ENCODE measurements around the gene AKIRIN1. TPM values are rescaled to one million over a fixed set of nuclear protein-coding genes. Genes with fewer than 3 reads are reported as not detected.
"Not testable (repeated sequence)": the region's sequence is repeated elsewhere in the genome, so short reads cannot be mapped to it uniquely, and the experiment has no call there.

The AKIRIN1 gene
- total and polyA plus RNA-seq, 4 experiments from 2014 or later: 79.6 to 131 (median 107) TPM

- ChIA-PET POLR2A (ENCODE audit: partially characterized antibody) (interaction anchor here (0.6 to 3.2 kb wide), 16 partner anchors 10 to 1119 kb away, joined by 3 to 28 read pairs (median 5); partner anchors contain the start of genes AKIRIN1, MTF1, MYCBP and NDUFS5), CTCF (ENCODE audit: partially characterized antibody) (interaction anchor here (1.3 to 1.6 kb wide), 4 partner anchors 10 to 121 kb away, joined by 3 to 5 read pairs (median 4); no protein-coding TSS in a partner anchor)
- peaks cover 10% of the 10 kb centered on the region for H3K4me1 ChIP-seq (ENCODE audit: insufficient read depth, low read length)
- not testable (repeated sequence) for H3K4me3 ChIP-seq (ENCODE audit: low read length in 2 of 2); H3K36me3 Mint-ChIP-seq; H3K27me3 ChIP-seq (ENCODE audit: insufficient read depth, low read length); H3K27ac ChIP-seq (ENCODE audit: low read depth, low read length); DNase-seq; H3K36me3 ChIP-seq (ENCODE audit: insufficient read depth, low read length); H3K27me3 Mint-ChIP-seq; H3K9me3 ChIP-seq (ENCODE audit: control insufficient read depth in 1 of 2, low read length in 2 of 2)
- intact Hi-C loops (cut with micrococcal nuclease): loop anchor here (2.0 to 5.0 kb wide), 3 partner anchors 19 to 106 kb away; partner anchors contain the start of genes MYCBP and NDUFS5
- peaks cover 8 to 27% (median 20%) of the 10 kb centered on the region in 4 donors for H3K4me1 Mint-ChIP-seq
- H3K27ac Mint-ChIP-seq: peak overlapping the region; percentile 91 to 100 (median 97)
- peaks cover 0 to 18% (median 11%) of the 10 kb centered on the region in 8 donors for H3K9me3 Mint-ChIP-seq
- H3K4me3 Mint-ChIP-seq: peak overlapping the region in 7 of 8 donors; percentile 54 to 94 (median 82)
These were observed 12.9 kb upstream of the AKIRIN1 start for GRCh38 chr1:38978245-38978542.

GRCh38 chr1:38979380-38979779 lies 11.7 kb upstream of the AKIRIN1 start:
- H3K27me3 ChIP-seq (ENCODE audit: insufficient read depth, low read length); H3K27me3 Mint-ChIP-seq; DNase-seq; H3K4me3 ChIP-seq (ENCODE audit: low read length in 2 of 2); CTCF ChIA-PET (ENCODE audit: partially characterized antibody); H3K9me3 ChIP-seq (ENCODE audit: control insufficient read depth in 1 of 2, low read length in 2 of 2); H3K36me3 Mint-ChIP-seq; H3K27ac ChIP-seq (ENCODE audit: low read depth, low read length); H3K36me3 ChIP-seq (ENCODE audit: insufficient read depth, low read length); H3K4me3 Mint-ChIP-seq: not testable (repeated sequence)
- POLR2A ChIA-PET (ENCODE audit: partially characterized antibody): interaction anchor here (3.2 kb wide), 1 partner anchor 18 kb away, joined by 28 read pairs; no protein-coding TSS in a partner anchor
- H3K4me1 ChIP-seq (ENCODE audit: insufficient read depth, low read length): peaks cover 10% of the 10 kb centered on the region
- intact Hi-C loops (cut with micrococcal nuclease): loop anchor here (2.0 to 5.0 kb wide), 3 partner anchors 17 to 107 kb away; partner anchors contain the start of genes MYCBP and NDUFS5
- Mint-ChIP-seq H3K9me3 (peaks cover 0 to 18% (median 11%) of the 10 kb centered on the region in 8 donors), H3K4me1 (peaks cover 8 to 24% (median 17%) of the 10 kb centered on the region in 4 donors), H3K27ac (peak overlapping the region in 3 of 7 donors; percentile 86 to 100 (median 88))

GRCh38 chr1:38989979-38990378 lies 1.1 kb upstream of the AKIRIN1 start:
- H3K36me3 Mint-ChIP-seq: peaks cover 6 to 23% of the 10 kb centered on the region in 2 donors
- no peaks in the 10 kb centered on the region for H3K9me3 ChIP-seq (ENCODE audit: control insufficient read depth in 1 of 2, low read length in 2 of 2)
- intact Hi-C loops (cut with micrococcal nuclease): loop anchor here (2.0 to 10.0 kb wide), 5 partner anchors 13 to 1513 kb away; partner anchors contain the start of gene RRAGC
- H3K4me1 ChIP-seq (ENCODE audit: insufficient read depth, low read length): peaks cover 37% of the 10 kb centered on the region
- H3K4me3 ChIP-seq (ENCODE audit: low read length in 2 of 2): no peak overlapping the region
- H3K4me3 Mint-ChIP-seq: peak overlapping the region; percentile 80 to 92 (median 87)
- H3K4me1 Mint-ChIP-seq: peaks cover 16 to 48% (median 30%) of the 10 kb centered on the region in 4 donors
- no peak for DNase-seq
- no peaks in the 10 kb centered on the region for H3K27me3 Mint-ChIP-seq
- peak overlapping the region; percentile 93 for H3K27ac ChIP-seq (ENCODE audit: low read depth, low read length)
- H3K36me3 ChIP-seq (ENCODE audit: insufficient read depth, low read length): no peaks in the 10 kb centered on the region
- POLR2A ChIA-PET (ENCODE audit: partially characterized antibody): interaction anchor here (1.1 to 1.9 kb wide), 6 partner anchors 9 to 102 kb away, joined by 3 to 16 read pairs (median 4); partner anchors contain the start of gene NDUFS5
- peak overlapping the region; percentile 86 to 93 (median 91) for H3K27ac Mint-ChIP-seq
- CTCF ChIA-PET (ENCODE audit: partially characterized antibody): interaction anchor here (1.1 to 1.5 kb wide), 4 partner anchors 12 to 102 kb away, joined by 3 to 7 read pairs (median 5); partner anchors contain the start of gene NDUFS5
- no peaks in the 10 kb centered on the region for H3K9me3 Mint-ChIP-seq
- no peaks in the 10 kb centered on the region for H3K27me3 ChIP-seq (ENCODE audit: insufficient read depth, low read length)

GRCh38 chr1:38990386-38990737 lies 714 bp upstream of the AKIRIN1 start:
- Mint-ChIP-seq H3K4me3 (peak overlapping the region; percentile 80 to 92 (median 87)), H3K36me3 (peaks cover 10 to 26% of the 10 kb centered on the region in 2 donors), H3K27me3 (no peaks in the 10 kb centered on the region)

GRCh38 chr1:38991638-38992411 lies 749 bp downstream of the AKIRIN1 start:
- intact Hi-C loops (cut with micrococcal nuclease): loop anchor here (1.0 to 10.0 kb wide), 7 partner anchors 15 to 1515 kb away; partner anchors contain the start of genes MYCBP, NDUFS5 and RRAGC
- Mint-ChIP-seq H3K4me3 (peak overlapping the region; percentile 88 to 94 (median 92)), H3K36me3 (peaks cover 13 to 31% of the 10 kb centered on the region in 2 donors), H3K27me3 (no peaks in the 10 kb centered on the region), H3K4me1 (peaks cover 27 to 60% (median 41%) of the 10 kb centered on the region in 4 donors), H3K9me3 (no peaks in the 10 kb centered on the region), H3K27ac (peak overlapping the region; percentile 69 to 93 (median 87))
- CTCF ChIA-PET (ENCODE audit: partially characterized antibody): interaction anchor here (1.4 kb wide), 1 partner anchor 34 kb away, joined by 3 read pairs; the partner anchor contains the start of gene NDUFS5
- no peaks in the 10 kb centered on the region for H3K9me3 ChIP-seq (ENCODE audit: control insufficient read depth in 1 of 2, low read length in 2 of 2)
- peaks cover 56% of the 10 kb centered on the region for H3K4me1 ChIP-seq (ENCODE audit: insufficient read depth, low read length)
- H3K4me3 ChIP-seq (ENCODE audit: low read length in 2 of 2): peak overlapping the region; percentile 52 to 67
- H3K27me3 ChIP-seq (ENCODE audit: insufficient read depth, low read length): no peaks in the 10 kb centered on the region
- H3K27ac ChIP-seq (ENCODE audit: low read depth, low read length): peak overlapping the region; percentile 93
- no peaks in the 10 kb centered on the region for H3K36me3 ChIP-seq (ENCODE audit: insufficient read depth, low read length)
- POLR2A ChIA-PET (ENCODE audit: partially characterized antibody): interaction anchor here (0.9 to 3.5 kb wide), 4 partner anchors 9 to 35 kb away, joined by 4 to 26 read pairs (median 11); partner anchors contain the start of gene NDUFS5
- DNase-seq: no peak

More at GRCh38 chr1:38990386-38990737, 714 bp upstream of the AKIRIN1 start:
- Histone ChIP-seq H3K4me1 (ENCODE audit: insufficient read depth, low read length) (peaks cover 41% of the 10 kb centered on the region), H3K9me3 (ENCODE audit: control insufficient read depth in 1 of 2, low read length in 2 of 2) (no peaks in the 10 kb centered on the region), H3K4me3 (ENCODE audit: low read length in 2 of 2) (peak overlapping the region in 1 of 2 donors; percentile 52), H3K27ac (ENCODE audit: low read depth, low read length) (peak overlapping the region; percentile 93), H3K36me3 (ENCODE audit: insufficient read depth, low read length) (no peaks in the 10 kb centered on the region), H3K27me3 (ENCODE audit: insufficient read depth, low read length) (no peaks in the 10 kb centered on the region)
- peaks cover 19 to 51% (median 33%) of the 10 kb centered on the region in 4 donors for H3K4me1 Mint-ChIP-seq
- ChIA-PET POLR2A (ENCODE audit: partially characterized antibody) (interaction anchor here (0.6 to 1.9 kb wide), 9 partner anchors 9 to 131 kb away, joined by 3 to 16 read pairs (median 4); partner anchors contain the start of genes NDUFS5 and RRAGC), CTCF (ENCODE audit: partially characterized antibody) (interaction anchor here (1.1 to 1.5 kb wide), 4 partner anchors 13 to 102 kb away, joined by 3 to 7 read pairs (median 5); partner anchors contain the start of gene NDUFS5)
- DNase-seq: no peak
- no peaks in the 10 kb centered on the region for H3K9me3 Mint-ChIP-seq
- H3K27ac Mint-ChIP-seq: peak overlapping the region; percentile 86 to 93 (median 91)
- intact Hi-C loops (cut with micrococcal nuclease): loop anchor here (2.0 to 10.0 kb wide), 5 partner anchors 14 to 1513 kb away; partner anchors contain the start of gene RRAGC

GRCh38 chr1:38992412-38993111 lies 1.5 kb downstream of the AKIRIN1 start:
- no peaks in the 10 kb centered on the region for H3K9me3 Mint-ChIP-seq
- peak overlapping the region; percentile 52 to 67 for H3K4me3 ChIP-seq (ENCODE audit: low read length in 2 of 2)

More at GRCh38 chr1:38992412-38993111, 1.5 kb downstream of the AKIRIN1 start:
- intact Hi-C loops (cut with micrococcal nuclease): loop anchor here (5.0 to 10.0 kb wide), 3 partner anchors 100 to 1515 kb away; no protein-coding TSS in a partner anchor
- POLR2A ChIA-PET (ENCODE audit: partially characterized antibody): interaction anchor here (0.9 to 3.5 kb wide), 4 partner anchors 10 to 34 kb away, joined by 4 to 26 read pairs (median 11); partner anchors contain the start of gene NDUFS5
- Histone ChIP-seq H3K27ac (ENCODE audit: low read depth, low read length) (peak overlapping the region; percentile 93), H3K36me3 (ENCODE audit: insufficient read depth, low read length) (no peaks in the 10 kb centered on the region), H3K9me3 (ENCODE audit: control insufficient read depth in 1 of 2, low read length in 2 of 2) (no peaks in the 10 kb centered on the region), H3K4me1 (ENCODE audit: insufficient read depth, low read length) (peaks cover 62% of the 10 kb centered on the region), H3K27me3 (ENCODE audit: insufficient read depth, low read length) (no peaks in the 10 kb centered on the region)
- no peak for DNase-seq
- Mint-ChIP-seq H3K4me1 (peaks cover 32 to 67% (median 47%) of the 10 kb centered on the region in 4 donors), H3K27ac (peak overlapping the region; percentile 69 to 93 (median 87)), H3K36me3 (peaks cover 13 to 34% of the 10 kb centered on the region in 2 donors), H3K4me3 (peak overlapping the region; percentile 88 to 94 (median 92)), H3K27me3 (no peaks in the 10 kb centered on the region)
- CTCF ChIA-PET (ENCODE audit: partially characterized antibody): interaction anchor here (1.4 kb wide), 1 partner anchor 33 kb away, joined by 3 read pairs; the partner anchor contains the start of gene NDUFS5
